HT-29 (cell line): ENCODE measurements around the gene HIRA. TPM values are rescaled to one million over a fixed set of nuclear protein-coding genes. Genes with fewer than 3 reads are reported as not detected.

Experiments used
- DNase-seq: peaks from one replicate; pipeline ENCODE4 v3.0.0-alpha.2; 2015; ENCODE audit warnings: low spot score
- small RNA-seq: library from RNA; depleted of rRNA; stranded (forward); fragments of <200 nt; gene quantifications from one replicate; pipeline ENCODE3, GENCODE V24; 2014
- total RNA-seq: library from RNA; depleted of rRNA; stranded (reverse); fragments of >200 nt; shearing (Covaris generic); gene quantifications from 2 replicates; pipeline ENCODE4 v1.2.3, GENCODE V29; 2014; rRNA removed

The HIRA gene
- total RNA-seq, 1 experiment from 2014 or later, result 65.1 TPM

- DNase-seq, result no peak
Measured at GRCh38 chr22:19285831-19286230, 145.7 kb downstream of the HIRA start.

Small RNA genes within 50 kb of the gene (small RNA-seq; reads per million reads assigned to genes)
- not detected for gene RN7SL168P

Other genes with a start within 250 kb of the HIRA start
- gene CLTCL1, start 140.0 kb downstream of the HIRA start, total RNA-seq, result 0.18 and 0.47 TPM in 2 replicates
- gene MRPL40, start 812 bp upstream of the HIRA start, total RNA-seq, result 67.8 and 70.6 TPM in 2 replicates
- 43.6 and 58.4 TPM in 2 replicates for gene C22orf39, start 16.0 kb upstream of the HIRA start, total RNA-seq
- gene UFD1, start 47.5 kb upstream of the HIRA start, total RNA-seq, result 146 and 147 TPM in 2 replicates
- 71.3 and 86.5 TPM in 2 replicates for gene CDC45, start 48.2 kb upstream of the HIRA start, total RNA-seq
- gene CLDN5, start 92.7 kb upstream of the HIRA start, total RNA-seq, result not detected in 2 replicates